ENCODE results near the gene EEF2KMT.
"Not testable (repeated sequence)": the region's sequence is repeated elsewhere in the genome, so short reads cannot be mapped to it uniquely, and the experiment has no call there.

Gene EEF2KMT

GRCh38 chr16:5108505-5109158 is 11.0 kb upstream of the EEF2KMT start:
- no peak overlapping the region for H3K9ac ChIP-seq (ENCODE audit: low read depth, low read length)
- no peaks in the 10 kb centered on the region for H3K9me3 ChIP-seq (ENCODE audit: control insufficient read depth, insufficient read depth, low read length)
- no peaks in the 10 kb centered on the region for H3K4me1 ChIP-seq (ENCODE audit: control insufficient read depth, insufficient read depth, low read length)
- no peaks in the 10 kb centered on the region for H3K36me3 ChIP-seq (ENCODE audit: control insufficient read depth, insufficient read depth, low read length)
- H3K27me3 ChIP-seq (ENCODE audit: control insufficient read depth, insufficient read depth, low read length), result no peaks in the 10 kb centered on the region
- H3K4me3 ChIP-seq (ENCODE audit: low read depth, low read length), result no peak overlapping the region
- no peak overlapping the region for H3K27ac ChIP-seq (ENCODE audit: low read depth, low read length)

GRCh38 chr16:5105039-5105438 is 7.4 kb upstream of the EEF2KMT start:
- H3K4me1 ChIP-seq (ENCODE audit: control insufficient read depth, insufficient read depth, low read length); H3K36me3 ChIP-seq (ENCODE audit: control insufficient read depth, insufficient read depth, low read length); H3K27me3 ChIP-seq (ENCODE audit: control insufficient read depth, insufficient read depth, low read length); H3K27ac ChIP-seq (ENCODE audit: low read depth, low read length); H3K9ac ChIP-seq (ENCODE audit: low read depth, low read length); H3K4me3 ChIP-seq (ENCODE audit: low read depth, low read length); H3K9me3 ChIP-seq (ENCODE audit: control insufficient read depth, insufficient read depth, low read length): not testable (repeated sequence)

- H3K27me3 ChIP-seq (ENCODE audit: control insufficient read depth, insufficient read depth, low read length); H3K4me3 ChIP-seq (ENCODE audit: low read depth, low read length); H3K27ac ChIP-seq (ENCODE audit: low read depth, low read length); H3K4me1 ChIP-seq (ENCODE audit: control insufficient read depth, insufficient read depth, low read length); H3K9me3 ChIP-seq (ENCODE audit: control insufficient read depth, insufficient read depth, low read length); H3K36me3 ChIP-seq (ENCODE audit: control insufficient read depth, insufficient read depth, low read length); H3K9ac ChIP-seq (ENCODE audit: low read depth, low read length): not testable (repeated sequence)
Observed at GRCh38 chr16:5103296-5104032, 5.9 kb upstream of the EEF2KMT start.

GRCh38 chr16:5099174-5099573 is 1.6 kb upstream of the EEF2KMT start:
- not testable (repeated sequence) for H3K36me3 ChIP-seq (ENCODE audit: control insufficient read depth, insufficient read depth, low read length); H3K27me3 ChIP-seq (ENCODE audit: control insufficient read depth, insufficient read depth, low read length); H3K9me3 ChIP-seq (ENCODE audit: control insufficient read depth, insufficient read depth, low read length); H3K9ac ChIP-seq (ENCODE audit: low read depth, low read length); H3K4me1 ChIP-seq (ENCODE audit: control insufficient read depth, insufficient read depth, low read length); H3K4me3 ChIP-seq (ENCODE audit: low read depth, low read length); H3K27ac ChIP-seq (ENCODE audit: low read depth, low read length)

GRCh38 chr16:5098221-5099159 is 895 bp upstream of the EEF2KMT start:
- not testable (repeated sequence) for H3K36me3 ChIP-seq (ENCODE audit: control insufficient read depth, insufficient read depth, low read length); H3K9me3 ChIP-seq (ENCODE audit: control insufficient read depth, insufficient read depth, low read length); H3K4me1 ChIP-seq (ENCODE audit: control insufficient read depth, insufficient read depth, low read length); H3K27me3 ChIP-seq (ENCODE audit: control insufficient read depth, insufficient read depth, low read length)
- Histone ChIP-seq H3K9ac (ENCODE audit: low read depth, low read length) (0 out of 2 replicates have a peak overlapping the region, but pooled peaks have one; percentile 26), H3K4me3 (ENCODE audit: low read depth, low read length) (peak overlapping the region; percentile 70), H3K27ac (ENCODE audit: low read depth, low read length) (peak overlapping the region; percentile 55)

- peak overlapping the region; percentile 79 for H3K27ac ChIP-seq (ENCODE audit: low read depth, low read length)
- H3K4me1 ChIP-seq (ENCODE audit: control insufficient read depth, insufficient read depth, low read length); H3K27me3 ChIP-seq (ENCODE audit: control insufficient read depth, insufficient read depth, low read length); H3K9me3 ChIP-seq (ENCODE audit: control insufficient read depth, insufficient read depth, low read length); H3K36me3 ChIP-seq (ENCODE audit: control insufficient read depth, insufficient read depth, low read length): not testable (repeated sequence)
- H3K9ac ChIP-seq (ENCODE audit: low read depth, low read length), result peak overlapping the region; percentile 77
- peak overlapping the region; percentile 94 for H3K4me3 ChIP-seq (ENCODE audit: low read depth, low read length)
Observed at GRCh38 chr16:5097061-5097469, 530 bp downstream of the EEF2KMT start.

GRCh38 chr16:5096437-5097060 is 1.0 kb downstream of the EEF2KMT start:
- H3K27ac ChIP-seq (ENCODE audit: low read depth, low read length); H3K4me1 ChIP-seq (ENCODE audit: control insufficient read depth, insufficient read depth, low read length); H3K9me3 ChIP-seq (ENCODE audit: control insufficient read depth, insufficient read depth, low read length); H3K36me3 ChIP-seq (ENCODE audit: control insufficient read depth, insufficient read depth, low read length); H3K27me3 ChIP-seq (ENCODE audit: control insufficient read depth, insufficient read depth, low read length): not testable (repeated sequence)
- Histone ChIP-seq H3K9ac (ENCODE audit: low read depth, low read length) (peak overlapping the region; percentile 77; the same call in 1 of the 2 replicates), H3K4me3 (ENCODE audit: low read depth, low read length) (peak overlapping the region; percentile 94)

GRCh38 chr16:5095145-5095830 is 2.3 kb downstream of the EEF2KMT start:
- H3K4me1 ChIP-seq (ENCODE audit: control insufficient read depth, insufficient read depth, low read length); H3K9me3 ChIP-seq (ENCODE audit: control insufficient read depth, insufficient read depth, low read length); H3K27me3 ChIP-seq (ENCODE audit: control insufficient read depth, insufficient read depth, low read length); H3K27ac ChIP-seq (ENCODE audit: low read depth, low read length); H3K36me3 ChIP-seq (ENCODE audit: control insufficient read depth, insufficient read depth, low read length); H3K4me3 ChIP-seq (ENCODE audit: low read depth, low read length); H3K9ac ChIP-seq (ENCODE audit: low read depth, low read length): not testable (repeated sequence)

GRCh38 chr16:5093746-5094145 is 3.8 kb downstream of the EEF2KMT start:
- H3K27me3 ChIP-seq (ENCODE audit: control insufficient read depth, insufficient read depth, low read length); H3K4me1 ChIP-seq (ENCODE audit: control insufficient read depth, insufficient read depth, low read length); H3K27ac ChIP-seq (ENCODE audit: low read depth, low read length); H3K9ac ChIP-seq (ENCODE audit: low read depth, low read length); H3K4me3 ChIP-seq (ENCODE audit: low read depth, low read length); H3K9me3 ChIP-seq (ENCODE audit: control insufficient read depth, insufficient read depth, low read length): not testable (repeated sequence)
- H3K36me3 ChIP-seq (ENCODE audit: control insufficient read depth, insufficient read depth, low read length), result peaks cover 20% of the 10 kb centered on the region; the same call in 1 of the 2 replicates

GRCh38 chr16:5093081-5093480 is 4.5 kb downstream of the EEF2KMT start:
- not testable (repeated sequence) for H3K4me1 ChIP-seq (ENCODE audit: control insufficient read depth, insufficient read depth, low read length); H3K27me3 ChIP-seq (ENCODE audit: control insufficient read depth, insufficient read depth, low read length); H3K27ac ChIP-seq (ENCODE audit: low read depth, low read length); H3K9ac ChIP-seq (ENCODE audit: low read depth, low read length); H3K4me3 ChIP-seq (ENCODE audit: low read depth, low read length); H3K9me3 ChIP-seq (ENCODE audit: control insufficient read depth, insufficient read depth, low read length)
- H3K36me3 ChIP-seq (ENCODE audit: control insufficient read depth, insufficient read depth, low read length), result peaks cover 25% of the 10 kb centered on the region; the same call in 1 of the 2 replicates

Data from HUES48 (cell line).